ENCODE measurements around the gene ATP1B1. TPM values are rescaled to one million over a fixed set of nuclear protein-coding genes. Genes with fewer than 3 reads are reported as not detected.

The ATP1B1 gene
- total and polyA plus RNA-seq, 9 donors = 35.8 to 130 (median 81.0) TPM

DNA sequence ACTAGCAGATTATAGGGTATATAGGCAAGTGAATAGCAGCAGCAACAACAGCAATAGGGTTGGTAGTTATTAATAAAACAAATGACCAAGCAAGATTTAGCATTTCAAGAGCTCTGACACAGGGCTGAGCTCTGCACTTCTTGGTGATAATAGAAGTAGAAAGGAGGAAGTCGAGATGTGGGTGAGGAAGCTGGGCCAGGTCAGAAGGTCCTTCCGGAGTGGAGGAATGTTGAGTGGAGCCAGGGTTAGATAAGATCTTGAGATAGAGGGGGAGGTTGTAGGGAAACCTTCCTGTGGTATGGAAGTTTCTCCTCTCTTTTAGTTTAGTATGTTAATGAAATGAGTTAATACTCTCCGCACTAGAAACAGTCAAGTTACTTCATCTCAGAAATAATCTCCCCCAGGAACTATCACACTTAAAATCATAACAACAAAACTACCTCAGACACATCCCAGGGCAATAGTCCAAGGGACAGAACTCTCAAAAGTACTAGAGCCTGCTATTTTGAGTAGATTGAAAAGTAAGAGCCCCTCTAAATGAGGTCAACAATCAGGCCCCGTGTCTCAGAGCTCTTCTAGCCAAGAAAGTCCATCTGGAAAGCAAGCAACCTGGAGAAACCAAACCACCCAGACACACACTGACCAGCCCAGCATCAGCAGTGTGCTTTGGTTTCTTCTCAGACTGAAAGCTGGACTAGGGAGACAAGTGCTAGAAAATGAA, 45.4 kb upstream of the ATP1B1 start:
- no peak for DNase-seq
- no peak overlapping the region for H3K27ac ChIP-seq
- intact Hi-C loops (cut with DNase I) = no loop called here
- H3K9me3 ChIP-seq = no peaks in the 10 kb centered on the region
- no peak overlapping the region for H3K4me3 ChIP-seq
- no peaks in the 10 kb centered on the region for H3K36me3 ChIP-seq
- 30 to 64% (median 61%) methylated on average over 4 of the region's 4 CpGs for WGBS, 3 donors
- H3K27me3 ChIP-seq = no peaks in the 10 kb centered on the region
- TF ChIP-seq POLR2A (IDR thresholded peaks at IDR 0.05) = no peak
- TF ChIP-seq, protein P1, sequence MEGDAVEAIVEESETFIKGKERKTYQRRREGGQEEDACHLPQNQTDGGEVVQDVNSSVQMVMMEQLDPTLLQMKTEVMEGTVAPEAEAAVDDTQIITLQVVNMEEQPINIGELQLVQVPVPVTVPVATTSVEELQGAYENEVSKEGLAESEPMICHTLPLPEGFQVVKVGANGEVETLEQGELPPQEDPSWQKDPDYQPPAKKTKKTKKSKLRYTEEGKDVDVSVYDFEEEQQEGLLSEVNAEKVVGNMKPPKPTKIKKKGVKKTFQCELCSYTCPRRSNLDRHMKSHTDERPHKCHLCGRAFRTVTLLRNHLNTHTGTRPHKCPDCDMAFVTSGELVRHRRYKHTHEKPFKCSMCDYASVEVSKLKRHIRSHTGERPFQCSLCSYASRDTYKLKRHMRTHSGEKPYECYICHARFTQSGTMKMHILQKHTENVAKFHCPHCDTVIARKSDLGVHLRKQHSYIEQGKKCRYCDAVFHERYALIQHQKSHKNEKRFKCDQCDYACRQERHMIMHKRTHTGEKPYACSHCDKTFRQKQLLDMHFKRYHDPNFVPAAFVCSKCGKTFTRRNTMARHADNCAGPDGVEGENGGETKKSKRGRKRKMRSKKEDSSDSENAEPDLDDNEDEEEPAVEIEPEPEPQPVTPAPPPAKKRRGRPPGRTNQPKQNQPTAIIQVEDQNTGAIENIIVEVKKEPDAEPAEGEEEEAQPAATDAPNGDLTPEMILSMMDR (IDR thresholded peaks at IDR 0.05) = no peak
- no peaks in the 10 kb centered on the region for H3K4me1 ChIP-seq (ENCODE audit: insufficient read depth)

DNA sequence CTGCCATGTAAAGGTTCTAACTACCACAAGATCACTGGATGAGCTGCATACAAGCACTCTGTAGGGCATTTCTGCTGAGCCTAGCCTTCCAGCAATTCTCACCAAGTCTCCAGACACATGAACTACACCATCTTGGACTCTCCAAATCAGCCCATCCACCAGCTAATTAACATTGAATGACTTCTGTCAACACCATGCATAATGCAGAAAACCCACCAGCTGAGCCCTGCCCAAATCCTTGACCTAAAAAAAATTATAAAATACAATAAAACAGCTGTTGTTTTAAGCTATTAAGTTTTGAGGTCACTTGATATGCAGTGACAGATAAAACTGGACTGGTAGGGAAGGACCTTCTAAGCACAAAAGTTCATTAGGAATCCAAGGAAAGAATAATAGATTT, 44.3 kb upstream of the ATP1B1 start:
- no peak for DNase-seq
- H3K27me3 ChIP-seq = no peaks in the 10 kb centered on the region

DNA sequence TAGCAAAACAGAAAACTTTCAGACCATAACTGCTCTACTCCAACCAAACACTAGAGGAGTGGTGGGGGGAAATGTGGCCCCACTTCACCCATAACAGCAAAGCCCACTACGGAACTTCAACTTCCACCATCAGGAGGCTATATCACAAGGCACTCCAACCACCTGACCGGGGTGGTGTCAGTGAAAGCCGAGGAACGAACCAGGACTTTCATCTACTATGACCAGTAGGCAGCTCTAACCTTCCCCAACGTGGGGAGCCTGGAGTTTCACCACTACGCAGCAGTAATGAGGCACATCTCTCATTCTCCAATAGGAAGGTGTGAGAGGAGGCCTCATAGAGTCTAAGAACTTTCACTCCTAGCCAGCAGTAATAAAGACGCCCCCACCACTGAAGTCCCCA, 42.4 kb upstream of the ATP1B1 start:
- 80 to 86% (median 85%) methylated on average over 7 of the region's 7 CpGs for WGBS, 3 donors
- no peak for DNase-seq
- H3K27me3 ChIP-seq = no peaks in the 10 kb centered on the region
- intact Hi-C loops (cut with DNase I) = no loop called here
- TF ChIP-seq, protein P1 (IDR thresholded peaks at IDR 0.05) = no peak
- TF ChIP-seq EP300 (IDR thresholded peaks at IDR 0.05) = no peak
- no peak for TF ChIP-seq POLR2A (IDR thresholded peaks at IDR 0.05)
- no peaks in the 10 kb centered on the region for H3K36me3 ChIP-seq
- no peak overlapping the region for H3K27ac ChIP-seq
- H3K9me3 ChIP-seq = no peaks in the 10 kb centered on the region
- no peaks in the 10 kb centered on the region for H3K4me1 ChIP-seq (ENCODE audit: insufficient read depth)
- H3K4me3 ChIP-seq = no peak overlapping the region

More for the DNA sequence above, 44.3 kb upstream of the ATP1B1 start:
- H3K36me3 ChIP-seq = no peaks in the 10 kb centered on the region
- no peak overlapping the region for H3K27ac ChIP-seq
- no peaks in the 10 kb centered on the region for H3K4me1 ChIP-seq (ENCODE audit: insufficient read depth)
- TF ChIP-seq POLR2A (IDR thresholded peaks at IDR 0.05) (no peak), EP300 (IDR thresholded peaks at IDR 0.05) (no peak)
- TF ChIP-seq, protein P1 (IDR thresholded peaks at IDR 0.05) = no peak
- no peak overlapping the region for H3K4me3 ChIP-seq
- H3K9me3 ChIP-seq = no peaks in the 10 kb centered on the region
- intact Hi-C loops (cut with DNase I) = no loop called here

DNA sequence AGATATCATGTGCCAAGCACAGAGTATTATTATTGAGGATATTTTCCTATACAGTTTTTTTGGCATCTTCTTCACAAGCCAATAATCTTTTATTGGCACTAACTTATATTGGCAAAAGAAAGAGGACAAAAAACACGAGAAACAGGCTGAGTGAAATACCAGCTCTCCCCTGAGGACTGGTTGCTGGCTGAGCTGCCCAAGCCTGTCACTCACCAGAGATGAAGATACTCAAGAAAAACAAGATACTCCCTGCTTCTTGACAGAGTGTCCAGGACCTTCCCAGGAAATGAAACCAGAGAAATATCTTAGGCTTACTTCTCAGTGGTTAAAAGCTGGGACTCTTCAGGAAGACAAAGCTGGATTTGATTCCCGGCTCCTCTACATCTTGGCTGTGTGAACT, 35.9 kb upstream of the ATP1B1 start:
- no peak for DNase-seq
- no peaks in the 10 kb centered on the region for H3K36me3 ChIP-seq
- TF ChIP-seq EP300 (IDR thresholded peaks at IDR 0.05) (no peak), POLR2A (IDR thresholded peaks at IDR 0.05) (no peak)
- TF ChIP-seq, protein P1 (IDR thresholded peaks at IDR 0.05) = no peak
- no peaks in the 10 kb centered on the region for H3K9me3 ChIP-seq
- H3K27me3 ChIP-seq = no peaks in the 10 kb centered on the region
- H3K4me1 ChIP-seq (ENCODE audit: insufficient read depth) = no peaks in the 10 kb centered on the region
- H3K4me3 ChIP-seq = no peak overlapping the region
- no peak overlapping the region for H3K27ac ChIP-seq
- intact Hi-C loops (cut with DNase I) = no loop called here
- WGBS, 3 donors = 41 to 44% (median 42%) methylated on average over 2 of the region's 2 CpGs
